K562 (cell line): ENCODE data around the gene TCAP. TPM values are rescaled to one million over a fixed set of nuclear protein-coding genes. Genes with fewer than 3 reads are reported as not detected.

ENCODE experiments used
- AFF1 ChIP-seq, 2 experiments: fragments of 450-650 bp; IDR thresholded peaks; 2 replicates each; pipeline ENCODE4 v1.6.1; 2018; ENCODE audit warnings: mild to moderate bottlenecking in 2 of 2, low read depth in 1 of 2; ENCODE audit not compliant: partially characterized antibody in 2 of 2
- ATF6 ChIP-seq: sonication (generic); formaldehyde crosslinking; IDR thresholded peaks from 2 replicates; pipeline ENCODE4 v1.4.0; 2020; ENCODE audit warnings: mild to moderate bottlenecking, missing genetic modification reagents
- ESRRA ChIP-seq: fragments of 450-650 bp; IDR thresholded peaks from 2 replicates; pipeline ENCODE4 v1.6.1; 2014; ENCODE audit warnings: low read depth, mild to moderate bottlenecking, moderate library complexity, borderline replicate concordance
- MCM7 ChIP-seq, 2 experiments: fragments of 450-650 bp; IDR thresholded peaks; 2 replicates each; pipeline ENCODE4 v1.6.1; 2016 to 2018
- NUFIP1 ChIP-seq: fragments of 450-650 bp; IDR thresholded peaks from 2 replicates; pipeline ENCODE4 v1.6.1; 2018; ENCODE audit not compliant: partially characterized antibody
- POLR2G ChIP-seq: fragments of 200-400 bp; formaldehyde crosslinking; IDR thresholded peaks from 2 replicates; pipeline ENCODE4 v1.6.1; 2017; ENCODE audit warnings: low read depth, mild to moderate bottlenecking, antibody characterized with exemption, low read length, moderate library complexity
- ZBTB33 ChIP-seq: sonication (generic); formaldehyde crosslinking; IDR thresholded peaks from 2 replicates; pipeline ENCODE4 v1.8.1; 2023; ENCODE audit warnings: mild to moderate bottlenecking, missing genetic modification reagents
- ZNF146 ChIP-seq: IDR thresholded peaks from one replicate; pipeline ENCODE4 v1.6.1; 2018; ENCODE audit warnings: missing compliant biosample characterization; ENCODE audit not compliant: unreplicated experiment
- ZNF197 ChIP-seq: fragments of 200-800 bp; sonication (Bioruptor generic); IDR thresholded peaks from 2 replicates; pipeline ENCODE4 v1.6.1; 2016; ENCODE audit warnings: low read depth, missing genetic modification characterization, missing compliant biosample characterization
- ZNF695 ChIP-seq: fragments of 450-650 bp; formaldehyde crosslinking; IDR thresholded peaks from 2 replicates; pipeline ENCODE4 v1.4.0; 2020; ENCODE audit warnings: mild to moderate bottlenecking, moderate library complexity
- polyA plus RNA-seq, 8 experiments: library from polyadenylated mRNA; depleted of rRNA in 4 of 8; stranded (reverse) in 5 of 8; unstranded in 3 of 8; fragments of >200 nt; fragmentation: Nextera tagmentation in 2 of 8; fragmentation: Illumina TruSeq in 1 of 8; extraction: Ambion mirVana in 2 of 8; extraction: Trizol in 1 of 8; gene quantifications; 2 replicates each; pipeline versions ENCODE4 v1.2.1 to v1.2.3, GENCODE V29; 2011 to 2014; ENCODE audit warnings: inconsistent platforms in 1 of 8, missing spikeins in 1 of 8
- total RNA-seq, 7 experiments: library from RNA; depleted of rRNA in 6 of 7; stranded (reverse); fragments of >200 nt in 6 of 7; fragmentation: Illumina TruSeq in 2 of 7; extraction: Trizol in 2 of 7; gene quantifications; 2 replicates each; pipeline versions ENCODE4 v1.2.1 to v1.2.3, GENCODE V29; 2011 to 2021; ENCODE audit warnings: low replicate concordance in 1 of 7
- TF ChIP-seq, protein P1 (sequence below), 2 experiments: fragments of 450-650 bp; formaldehyde crosslinking in 1 of 2; IDR thresholded peaks; 2 replicates each; pipeline versions ENCODE4 v1.4.0 to v1.6.1; 2014 to 2020; ENCODE audit warnings: mild to moderate bottlenecking in 2 of 2, borderline replicate concordance in 1 of 2, low read depth in 1 of 2

The TCAP gene
- total and polyA plus RNA-seq, 9 of the 15 experiments (the other 6 are each of a cell fraction or from before 2014, with no cell fraction given) = 0.33 to 1.4 (median 0.82) TPM; not detected in 2

- no peak; a peak in 1 of 4 replicates for TF ChIP-seq MCM7 (IDR thresholded peaks at IDR 0.05)
- no peak for TF ChIP-seq ZNF146 (CRISPR knock-in tag)
- no peak for TF ChIP-seq POLR2G
- peak; percentile 82; the same call in 1 of the 2 replicates for TF ChIP-seq ESRRA
- peak; percentile 45; the same call in 1 of the 2 replicates for TF ChIP-seq ZNF197 (CRISPR knock-in tag)
- TF ChIP-seq AFF1 (IDR thresholded peaks at IDR 0.05; ENCODE audit: low read depth in 1 of 2, partially characterized antibody in 2 of 2) = peak in 1 of 2 experiments; percentile 84
- TF ChIP-seq NUFIP1 = peak; percentile 73
- TF ChIP-seq ZNF695 (CRISPR knock-in tag) = no peak
- TF ChIP-seq ZBTB33 = no peak
- TF ChIP-seq ATF6 = no peak
- TF ChIP-seq, protein P1, sequence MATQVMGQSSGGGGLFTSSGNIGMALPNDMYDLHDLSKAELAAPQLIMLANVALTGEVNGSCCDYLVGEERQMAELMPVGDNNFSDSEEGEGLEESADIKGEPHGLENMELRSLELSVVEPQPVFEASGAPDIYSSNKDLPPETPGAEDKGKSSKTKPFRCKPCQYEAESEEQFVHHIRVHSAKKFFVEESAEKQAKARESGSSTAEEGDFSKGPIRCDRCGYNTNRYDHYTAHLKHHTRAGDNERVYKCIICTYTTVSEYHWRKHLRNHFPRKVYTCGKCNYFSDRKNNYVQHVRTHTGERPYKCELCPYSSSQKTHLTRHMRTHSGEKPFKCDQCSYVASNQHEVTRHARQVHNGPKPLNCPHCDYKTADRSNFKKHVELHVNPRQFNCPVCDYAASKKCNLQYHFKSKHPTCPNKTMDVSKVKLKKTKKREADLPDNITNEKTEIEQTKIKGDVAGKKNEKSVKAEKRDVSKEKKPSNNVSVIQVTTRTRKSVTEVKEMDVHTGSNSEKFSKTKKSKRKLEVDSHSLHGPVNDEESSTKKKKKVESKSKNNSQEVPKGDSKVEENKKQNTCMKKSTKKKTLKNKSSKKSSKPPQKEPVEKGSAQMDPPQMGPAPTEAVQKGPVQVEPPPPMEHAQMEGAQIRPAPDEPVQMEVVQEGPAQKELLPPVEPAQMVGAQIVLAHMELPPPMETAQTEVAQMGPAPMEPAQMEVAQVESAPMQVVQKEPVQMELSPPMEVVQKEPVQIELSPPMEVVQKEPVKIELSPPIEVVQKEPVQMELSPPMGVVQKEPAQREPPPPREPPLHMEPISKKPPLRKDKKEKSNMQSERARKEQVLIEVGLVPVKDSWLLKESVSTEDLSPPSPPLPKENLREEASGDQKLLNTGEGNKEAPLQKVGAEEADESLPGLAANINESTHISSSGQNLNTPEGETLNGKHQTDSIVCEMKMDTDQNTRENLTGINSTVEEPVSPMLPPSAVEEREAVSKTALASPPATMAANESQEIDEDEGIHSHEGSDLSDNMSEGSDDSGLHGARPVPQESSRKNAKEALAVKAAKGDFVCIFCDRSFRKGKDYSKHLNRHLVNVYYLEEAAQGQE (IDR thresholded peaks at IDR 0.05; ENCODE audit: borderline replicate concordance) = peak; percentile 72
- TF ChIP-seq, protein P1 (CRISPR knock-in tag; IDR thresholded peaks at IDR 0.05; ENCODE audit: low read depth) = no peak
Observed at GRCh38 chr17:39650121-39650579, 15.0 kb upstream of the TCAP start (continued).
